Bronchial epithelial cell (primary cell): ENCODE data around the gene PRR7. TPM values are rescaled to one million over a fixed set of nuclear protein-coding genes. Genes with fewer than 3 reads are reported as not detected.

Experiments
- DNase-seq: peaks from one replicate; pipeline ENCODE4 v3.0.0-alpha.2; 2010; ENCODE audit warnings: low read depth
- FAIRE-seq: peaks from 2 replicates; lab custom pipeline; 2011; peaks lifted over from hg19 to GRCh38; lab: Jason Lieb, UNC
- H3K27me3 ChIP-seq: 2 replicates; pipeline ENCODE4 v1.5.1; 2011; ENCODE audit warnings: low read length; ENCODE audit not compliant: control insufficient read depth, insufficient read depth
- H3K36me3 ChIP-seq: 2 replicates; pipeline ENCODE4 v1.5.1; 2011; ENCODE audit warnings: low read length; ENCODE audit not compliant: control insufficient read depth, insufficient read depth
- H3K4me3 ChIP-seq: 2 replicates; pipeline ENCODE4 v1.5.1; 2011; ENCODE audit warnings: mild to moderate bottlenecking, low read depth, low read length, control low read depth
- total RNA-seq: library from RNA; depleted of rRNA; stranded (reverse); fragments of >200 nt; gene quantifications from 2 replicates; pipeline ENCODE4 v1.2.1, GENCODE V29; 2014
- TF ChIP-seq, protein P1 (sequence below): IDR thresholded peaks from 2 replicates; pipeline ENCODE4 v1.5.1; 2011; ENCODE audit warnings: mild to moderate bottlenecking, moderate library complexity, low read length, control low read depth, inconsistent platforms; ENCODE audit not compliant: insufficient read depth, severe bottlenecking

The PRR7 gene
- total RNA-seq, 1 donor from 2014 or later, result 5.0 TPM

GRCh38 chr5:177500685-177501522 lies 54.3 kb downstream of the PRR7 start:
- DNase-seq, result peak; percentile 63
- no peak overlapping the region for H3K4me3 ChIP-seq
- H3K36me3 ChIP-seq, result no peaks in the 10 kb centered on the region
- H3K27me3 ChIP-seq, result no peaks in the 10 kb centered on the region
- TF ChIP-seq, protein P1, sequence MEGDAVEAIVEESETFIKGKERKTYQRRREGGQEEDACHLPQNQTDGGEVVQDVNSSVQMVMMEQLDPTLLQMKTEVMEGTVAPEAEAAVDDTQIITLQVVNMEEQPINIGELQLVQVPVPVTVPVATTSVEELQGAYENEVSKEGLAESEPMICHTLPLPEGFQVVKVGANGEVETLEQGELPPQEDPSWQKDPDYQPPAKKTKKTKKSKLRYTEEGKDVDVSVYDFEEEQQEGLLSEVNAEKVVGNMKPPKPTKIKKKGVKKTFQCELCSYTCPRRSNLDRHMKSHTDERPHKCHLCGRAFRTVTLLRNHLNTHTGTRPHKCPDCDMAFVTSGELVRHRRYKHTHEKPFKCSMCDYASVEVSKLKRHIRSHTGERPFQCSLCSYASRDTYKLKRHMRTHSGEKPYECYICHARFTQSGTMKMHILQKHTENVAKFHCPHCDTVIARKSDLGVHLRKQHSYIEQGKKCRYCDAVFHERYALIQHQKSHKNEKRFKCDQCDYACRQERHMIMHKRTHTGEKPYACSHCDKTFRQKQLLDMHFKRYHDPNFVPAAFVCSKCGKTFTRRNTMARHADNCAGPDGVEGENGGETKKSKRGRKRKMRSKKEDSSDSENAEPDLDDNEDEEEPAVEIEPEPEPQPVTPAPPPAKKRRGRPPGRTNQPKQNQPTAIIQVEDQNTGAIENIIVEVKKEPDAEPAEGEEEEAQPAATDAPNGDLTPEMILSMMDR, result peak; percentile 96
- FAIRE-seq, result no peak

DNA sequence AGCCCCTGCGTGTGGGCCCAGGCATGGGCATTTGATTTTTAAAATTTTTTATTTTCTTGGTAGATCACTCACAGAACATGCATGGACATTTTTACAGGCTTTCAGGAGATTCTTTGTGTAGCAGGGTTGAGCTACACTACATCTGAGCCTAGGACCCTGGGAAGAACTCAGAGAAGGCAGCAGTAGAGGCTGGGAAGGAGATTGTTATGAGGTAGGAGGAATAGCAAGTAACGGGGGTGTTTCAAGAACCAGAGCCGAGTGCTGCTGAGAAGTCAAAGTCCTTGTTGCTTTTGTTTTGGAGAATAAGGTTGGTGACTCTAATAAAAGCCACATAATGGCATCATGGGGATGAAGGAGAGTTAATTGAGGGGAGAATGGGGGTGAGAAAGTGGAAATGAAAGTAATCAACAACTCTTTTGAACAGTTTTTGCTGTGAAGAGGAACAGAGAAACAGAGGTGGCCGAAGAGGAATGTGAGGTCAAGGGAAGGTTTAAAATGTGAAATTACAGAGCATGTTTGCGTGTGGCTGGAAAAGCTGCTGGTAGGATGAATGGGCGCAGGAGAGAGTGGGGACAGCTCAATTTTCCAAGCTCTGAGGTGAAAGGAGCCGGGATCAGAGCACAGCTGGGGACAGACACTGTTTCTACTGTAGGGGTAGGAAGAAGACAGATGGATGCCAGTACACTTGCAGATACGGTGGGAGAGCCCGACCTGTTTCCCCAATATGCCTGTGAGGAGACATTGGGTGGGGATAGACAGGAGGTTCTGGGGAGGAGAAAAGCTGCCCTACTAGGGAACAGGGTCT lies 55.5 kb downstream of the PRR7 start:
- H3K4me3 ChIP-seq, result no peak overlapping the region
- no peaks in the 10 kb centered on the region for H3K27me3 ChIP-seq
- no peaks in the 10 kb centered on the region for H3K36me3 ChIP-seq
- DNase-seq (no peak), FAIRE-seq (no peak)
- TF ChIP-seq, protein P1, result no peak

DNA sequence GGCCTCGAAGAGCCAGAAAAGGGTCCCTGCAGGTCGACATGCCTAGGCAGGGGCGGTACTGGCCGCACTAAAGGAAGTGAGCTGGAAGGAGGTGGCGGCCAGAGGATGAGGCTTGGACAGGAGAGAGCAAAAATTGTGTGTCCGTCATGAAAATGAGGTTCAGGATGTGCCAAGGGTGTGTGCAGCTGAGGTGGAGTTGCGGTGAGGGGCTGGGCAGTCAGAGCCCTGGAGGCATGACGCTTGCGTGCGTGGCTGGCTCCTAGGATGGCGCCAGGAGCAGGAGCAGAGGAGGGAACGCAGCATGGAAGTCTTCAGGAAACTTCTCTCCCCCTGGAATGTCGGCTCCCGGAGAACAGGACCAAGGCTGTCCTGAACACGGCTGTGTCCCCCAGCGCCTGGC lies 56.3 kb downstream of the PRR7 start:
- FAIRE-seq, result no peak
- H3K4me3 ChIP-seq, result no peak overlapping the region
- H3K36me3 ChIP-seq, result no peaks in the 10 kb centered on the region
- TF ChIP-seq, protein P1, result no peak
- DNase-seq, result no peak
- H3K27me3 ChIP-seq, result no peaks in the 10 kb centered on the region

- no peaks in the 10 kb centered on the region for H3K27me3 ChIP-seq
- H3K36me3 ChIP-seq, result no peaks in the 10 kb centered on the region
- no peak for DNase-seq
- FAIRE-seq, result no peak
- no peak overlapping the region for H3K4me3 ChIP-seq
- TF ChIP-seq, protein P1, result no peak
Observed at GRCh38 chr5:177503351-177504085, 56.9 kb downstream of the PRR7 start.

- H3K4me3 ChIP-seq, result no peak overlapping the region
- no peaks in the 10 kb centered on the region for H3K27me3 ChIP-seq
- DNase-seq (no peak), FAIRE-seq (no peak)
- TF ChIP-seq, protein P1, result no peak
- no peaks in the 10 kb centered on the region for H3K36me3 ChIP-seq
Observed at GRCh38 chr5:177504086-177505056, 57.8 kb downstream of the PRR7 start.
